ENCODE measurements around the gene PDE4B. TPM values are rescaled to one million over a fixed set of nuclear protein-coding genes. Genes with fewer than 3 reads are reported as not detected.
"Not testable (repeated sequence)": the region's sequence is repeated elsewhere in the genome, so short reads cannot be mapped to it uniquely, and the experiment has no call there.

The PDE4B gene
- polyA plus RNA-seq, 1 donor: 18.0 TPM

GRCh38 chr1:65955503-65955902 lies 162.8 kb downstream of the PDE4B start:
- no peak for DNase-seq

GRCh38 chr1:65958561-65959350 lies 166.1 kb downstream of the PDE4B start:
- peak; percentile 49 for DNase-seq

DNA sequence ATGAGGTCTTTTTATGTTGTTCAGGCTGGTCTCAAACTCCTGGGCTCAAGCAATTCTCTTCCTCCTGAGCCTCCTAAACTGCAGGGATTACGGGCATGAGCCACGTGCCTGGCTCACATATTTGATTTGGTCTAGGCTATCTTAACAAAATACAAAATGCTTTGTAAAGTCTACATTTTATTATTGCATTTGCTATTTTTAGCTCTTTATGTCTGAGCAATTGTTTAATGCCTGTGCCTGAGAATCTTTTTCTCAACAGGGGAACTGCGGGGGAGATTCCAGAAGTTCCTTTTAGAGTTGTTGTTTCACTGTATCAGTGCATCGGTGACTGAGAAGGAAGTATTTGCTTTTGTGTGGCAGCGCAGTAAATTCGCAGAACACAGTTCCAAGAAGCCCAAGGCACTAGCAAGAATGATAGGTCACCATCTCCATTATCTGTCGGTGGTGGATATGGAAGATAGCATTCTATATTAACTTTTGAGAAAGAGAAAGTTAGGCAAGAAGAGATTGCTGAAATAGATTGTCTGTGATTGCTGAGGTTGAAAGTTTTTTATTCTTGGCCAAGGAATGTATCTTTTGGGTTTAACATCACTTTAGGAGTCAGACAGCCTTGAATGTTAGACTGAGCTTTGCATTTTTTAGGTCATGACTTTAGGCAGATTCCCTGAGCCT lies 167.3 kb downstream of the PDE4B start:
- DNase-seq: no peak

GRCh38 chr1:65963156-65963888 lies 170.6 kb downstream of the PDE4B start:
- DNase-seq: no peak

GRCh38 chr1:65964123-65964522 lies 171.4 kb downstream of the PDE4B start:
- no peak for DNase-seq

DNA sequence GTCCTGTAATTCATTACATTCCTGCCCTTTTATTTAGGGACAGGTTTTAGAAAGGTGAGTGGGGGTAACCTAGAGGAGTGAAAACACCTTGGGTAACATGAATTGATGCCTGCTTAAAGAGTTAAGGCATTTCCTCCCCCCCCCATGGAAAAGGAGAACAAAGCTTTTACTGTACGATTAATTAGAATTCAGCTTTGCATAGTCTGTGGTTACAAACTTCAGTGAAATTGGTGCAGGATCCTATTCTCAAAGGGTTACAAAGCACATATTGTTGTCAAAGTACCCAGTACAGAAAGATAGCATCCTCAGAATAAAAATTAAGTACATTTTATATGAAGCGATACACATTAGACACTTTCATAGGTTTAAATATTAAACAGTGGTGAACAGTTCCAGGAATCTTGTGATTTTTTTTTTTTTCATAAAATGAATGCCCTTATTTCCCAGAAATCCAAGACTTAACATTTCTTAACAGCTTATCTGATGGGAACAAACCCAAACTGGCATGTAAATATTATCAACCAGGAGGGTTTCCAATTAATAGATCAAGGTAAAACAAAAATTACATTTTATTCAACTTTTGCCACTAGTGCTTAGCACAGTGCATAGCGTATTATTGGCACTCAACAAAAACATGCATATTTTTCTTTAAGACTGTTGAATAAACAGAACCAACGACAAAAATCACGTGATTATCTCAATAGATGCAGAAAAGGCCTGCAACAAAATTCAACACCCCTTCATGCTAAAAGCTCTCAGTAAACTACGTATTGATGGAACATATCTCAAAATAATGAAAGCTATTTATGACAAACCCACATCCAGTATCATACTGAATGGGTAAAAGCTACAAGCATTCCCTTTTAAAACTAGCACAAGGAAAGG lies 172.7 kb downstream of the PDE4B start:
- no peak for DNase-seq

DNA sequence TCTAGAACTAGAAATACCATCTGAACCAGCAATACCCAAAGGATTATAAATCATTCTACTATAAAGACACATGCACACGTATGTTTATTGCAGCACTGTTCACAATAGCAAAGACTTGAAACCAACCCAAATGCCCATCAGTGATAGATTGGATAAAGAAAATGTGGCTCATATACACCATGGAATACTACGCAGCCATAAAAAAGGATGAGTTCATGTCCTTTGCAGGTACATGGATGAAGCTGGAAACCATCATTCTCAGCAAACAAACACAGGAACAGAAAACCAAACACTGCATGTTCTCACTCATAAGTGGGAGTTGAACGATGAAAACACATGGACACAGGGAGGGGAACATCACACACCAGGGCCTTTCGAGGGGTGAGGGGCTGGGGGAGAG lies 174.8 kb downstream of the PDE4B start:
- not testable (repeated sequence) for DNase-seq

DNA sequence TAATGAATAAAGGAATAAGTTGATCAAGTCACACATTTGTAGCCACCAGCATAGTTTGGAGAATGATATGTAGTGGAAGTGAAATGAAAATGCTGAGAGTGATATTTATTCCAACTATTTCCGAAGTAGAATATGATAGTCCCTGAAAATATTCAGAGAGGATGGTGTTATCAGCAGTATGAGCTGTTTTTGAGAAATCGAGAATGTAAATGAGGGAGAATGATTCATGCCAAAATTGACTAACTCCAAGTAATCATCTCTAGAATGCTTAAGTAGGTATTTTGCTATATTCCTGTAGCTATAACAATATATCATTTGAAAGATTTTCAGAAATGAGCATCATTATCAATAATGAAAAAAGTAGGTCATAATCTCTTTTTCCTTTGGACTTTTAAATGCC lies 178.9 kb downstream of the PDE4B start:
- no peak for DNase-seq

GRCh38 chr1:65975708-65976107 lies 183.0 kb downstream of the PDE4B start:
- no peak for DNase-seq

DNA sequence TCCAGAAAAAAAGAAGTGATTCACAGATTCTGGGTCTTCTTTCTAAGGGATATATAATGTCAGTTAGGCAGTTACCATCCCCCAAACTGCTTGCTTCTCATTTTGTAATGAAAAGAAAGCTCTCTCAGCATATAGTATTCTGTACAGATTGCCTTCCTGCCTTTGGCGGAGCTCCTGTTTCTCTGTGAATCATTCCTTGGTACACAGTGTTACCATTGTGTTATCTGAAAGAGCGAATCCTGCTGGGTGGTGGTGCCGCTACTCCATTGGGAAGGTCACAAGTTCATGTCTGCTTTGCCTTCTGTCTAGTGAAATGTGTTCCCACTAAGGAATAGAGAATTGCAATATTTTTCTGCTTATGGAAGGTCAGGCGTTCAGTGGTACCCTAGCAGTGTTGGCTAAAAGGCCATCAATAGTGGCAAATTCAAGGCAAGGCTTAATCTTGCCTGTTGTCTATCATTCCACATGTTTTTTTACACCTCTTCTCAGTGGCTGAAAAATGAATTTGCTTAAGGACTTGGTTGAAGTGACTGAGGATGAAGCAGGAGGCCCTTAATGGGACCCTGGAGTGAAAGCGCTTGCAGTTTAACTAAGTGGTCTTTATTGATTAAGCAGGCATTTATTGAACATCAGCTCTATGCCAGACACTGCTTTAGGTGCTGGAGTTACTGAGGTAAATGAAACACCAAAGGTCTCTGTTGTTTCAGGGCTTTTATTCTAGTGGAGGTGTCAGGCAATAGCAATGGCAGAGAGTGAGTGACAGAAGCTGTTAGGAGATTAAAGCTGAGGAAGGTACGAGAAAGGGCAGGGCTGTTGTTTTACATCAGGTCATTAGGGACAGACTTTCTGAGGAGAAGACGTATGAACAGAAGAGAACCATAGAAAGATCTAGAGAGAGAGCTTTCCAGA lies 186.7 kb downstream of the PDE4B start:
- DNase-seq: no peak

GRCh38 chr1:65980237-65980636 lies 187.5 kb downstream of the PDE4B start:
- DNase-seq: peak; percentile 8

DNA sequence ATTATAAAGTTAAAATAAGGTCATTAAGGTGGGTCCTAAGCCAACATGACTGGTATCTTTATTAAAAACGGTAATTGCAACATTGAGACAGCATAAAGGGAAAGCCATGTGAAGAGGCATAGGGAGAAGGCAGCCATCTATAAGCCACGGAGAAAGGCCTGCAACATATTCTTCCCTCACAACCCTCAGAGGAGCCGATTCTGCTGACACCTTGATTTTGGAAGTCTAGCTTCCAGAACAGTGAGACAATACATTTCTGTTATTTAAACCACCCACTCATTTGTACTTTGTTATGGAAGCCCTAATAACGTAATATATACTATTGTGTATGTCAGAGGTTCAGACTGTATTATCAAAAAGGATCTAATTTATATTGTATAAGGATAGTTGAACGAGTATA lies 190.8 kb downstream of the PDE4B start:
- DNase-seq: no peak

- DNase-seq: no peak
Measured at GRCh38 chr1:65985393-65986066, 192.8 kb downstream of the PDE4B start.

- no peak for DNase-seq
Measured at GRCh38 chr1:65986146-65986545, 193.5 kb downstream of the PDE4B start.

DNA sequence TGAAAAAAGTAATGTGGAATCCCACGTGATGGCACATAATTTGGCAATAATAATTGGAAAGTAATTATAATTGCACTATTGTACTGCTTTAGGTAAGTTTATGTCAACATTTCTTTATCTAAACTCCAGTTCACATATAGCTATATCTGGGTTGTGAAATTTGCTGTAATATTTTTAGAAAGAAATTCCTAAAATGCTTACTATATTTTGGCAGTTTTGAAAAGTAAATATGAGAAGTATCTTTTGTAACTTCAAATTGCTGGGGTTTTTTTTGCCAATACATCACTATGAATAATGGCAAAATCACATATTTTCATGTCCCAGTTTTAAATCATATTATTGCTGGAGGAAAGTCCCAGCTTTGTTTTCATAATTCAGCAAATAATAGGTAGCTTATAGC lies 197.5 kb downstream of the PDE4B start:
- no peak for DNase-seq

GRCh38 chr1:65991694-65992093 lies 199.0 kb downstream of the PDE4B start:
- DNase-seq: no peak

- peak; percentile 4 for DNase-seq
Measured at GRCh38 chr1:65992165-65992821, 199.6 kb downstream of the PDE4B start.

GRCh38 chr1:65992831-65993271 lies 200.2 kb downstream of the PDE4B start:
- no peak for DNase-seq

DNA sequence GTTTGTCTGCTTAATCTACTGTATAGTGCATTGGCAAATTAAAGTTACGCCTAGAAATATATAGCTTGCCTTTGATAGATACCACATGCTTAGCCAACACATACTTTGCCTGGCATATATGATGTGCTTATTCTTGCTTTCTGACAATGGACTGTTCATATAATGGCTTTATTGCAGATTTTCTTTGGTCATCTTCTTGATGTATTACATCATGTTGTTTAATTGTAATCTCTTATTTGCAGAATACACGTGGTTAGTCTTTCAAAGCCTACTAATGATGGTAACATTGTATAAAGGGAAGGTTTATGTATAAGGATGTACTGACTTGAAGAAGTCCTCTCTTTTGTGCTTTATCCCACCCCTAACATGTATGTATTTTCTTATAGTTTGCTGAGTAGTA lies 201.5 kb downstream of the PDE4B start:
- DNase-seq: no peak

- DNase-seq: no peak
Measured at GRCh38 chr1:65995336-65995735, 202.6 kb downstream of the PDE4B start.
